ENCODE results near the gene HTT. TPM values are rescaled to one million over a fixed set of nuclear protein-coding genes. Genes with fewer than 3 reads are reported as not detected.

HTT gene
- total RNA-seq, 1 donor from 2014 or later = 72.0 TPM

DNA sequence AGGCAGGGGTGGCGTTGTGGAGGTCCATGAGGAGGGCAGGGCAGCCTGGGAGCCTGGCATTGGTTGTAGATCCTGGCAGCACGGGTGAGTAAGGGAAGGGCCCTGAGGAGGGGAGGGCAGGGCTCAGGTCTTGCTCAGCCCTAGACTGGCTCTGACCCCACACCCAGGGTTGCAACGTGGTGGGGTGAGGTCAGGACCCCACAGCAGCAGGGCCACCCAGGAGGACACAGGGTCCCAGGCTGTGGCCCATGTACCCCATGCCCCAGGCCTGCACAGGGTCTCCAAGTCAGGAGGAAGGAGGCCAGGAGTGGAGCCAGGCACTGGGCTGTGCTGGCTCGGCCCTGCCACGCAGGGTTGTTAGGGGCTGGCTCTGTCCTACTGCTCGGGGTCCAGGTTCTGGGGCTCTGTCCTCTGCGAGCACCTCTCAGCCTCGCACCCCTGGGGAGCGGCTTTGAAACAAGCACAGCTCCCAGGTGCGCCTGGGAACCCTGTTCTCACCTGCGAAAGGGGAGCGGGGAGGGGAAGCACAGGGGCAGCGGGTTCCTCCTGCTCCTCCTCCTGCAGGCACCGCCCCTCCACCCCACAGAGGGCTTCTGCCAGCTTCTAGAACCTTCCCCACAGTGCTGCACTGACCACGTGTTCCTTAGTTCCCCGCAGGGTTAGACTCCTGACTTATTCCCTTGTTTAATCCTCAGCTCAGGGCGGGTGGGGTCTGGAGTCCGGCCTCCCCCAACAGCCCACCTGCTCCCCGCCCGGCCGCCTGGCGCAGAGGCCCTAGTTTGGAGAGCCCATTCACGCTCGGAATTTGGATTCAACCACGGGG lies 194.8 kb downstream of the HTT start:
- no peak overlapping the region for H3K4me3 Mint-ChIP-seq
- H3K4me1 Mint-ChIP-seq = no peaks in the 10 kb centered on the region
- H3K9me3 Mint-ChIP-seq = no peaks in the 10 kb centered on the region
- DNase-seq (ENCODE audit: low read depth, low spot score) = no peak
- no peaks in the 10 kb centered on the region for H3K36me3 Mint-ChIP-seq (ENCODE audit: low read depth)
- TF ChIP-seq, protein P1, sequence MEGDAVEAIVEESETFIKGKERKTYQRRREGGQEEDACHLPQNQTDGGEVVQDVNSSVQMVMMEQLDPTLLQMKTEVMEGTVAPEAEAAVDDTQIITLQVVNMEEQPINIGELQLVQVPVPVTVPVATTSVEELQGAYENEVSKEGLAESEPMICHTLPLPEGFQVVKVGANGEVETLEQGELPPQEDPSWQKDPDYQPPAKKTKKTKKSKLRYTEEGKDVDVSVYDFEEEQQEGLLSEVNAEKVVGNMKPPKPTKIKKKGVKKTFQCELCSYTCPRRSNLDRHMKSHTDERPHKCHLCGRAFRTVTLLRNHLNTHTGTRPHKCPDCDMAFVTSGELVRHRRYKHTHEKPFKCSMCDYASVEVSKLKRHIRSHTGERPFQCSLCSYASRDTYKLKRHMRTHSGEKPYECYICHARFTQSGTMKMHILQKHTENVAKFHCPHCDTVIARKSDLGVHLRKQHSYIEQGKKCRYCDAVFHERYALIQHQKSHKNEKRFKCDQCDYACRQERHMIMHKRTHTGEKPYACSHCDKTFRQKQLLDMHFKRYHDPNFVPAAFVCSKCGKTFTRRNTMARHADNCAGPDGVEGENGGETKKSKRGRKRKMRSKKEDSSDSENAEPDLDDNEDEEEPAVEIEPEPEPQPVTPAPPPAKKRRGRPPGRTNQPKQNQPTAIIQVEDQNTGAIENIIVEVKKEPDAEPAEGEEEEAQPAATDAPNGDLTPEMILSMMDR (conservative IDR thresholded peaks at IDR 0.05) = no peak
- H3K27me3 Mint-ChIP-seq (ENCODE audit: low read depth) = no peaks in the 10 kb centered on the region
- H3K27ac Mint-ChIP-seq (ENCODE audit: unreplicated experiment) = no peak overlapping the region

DNA sequence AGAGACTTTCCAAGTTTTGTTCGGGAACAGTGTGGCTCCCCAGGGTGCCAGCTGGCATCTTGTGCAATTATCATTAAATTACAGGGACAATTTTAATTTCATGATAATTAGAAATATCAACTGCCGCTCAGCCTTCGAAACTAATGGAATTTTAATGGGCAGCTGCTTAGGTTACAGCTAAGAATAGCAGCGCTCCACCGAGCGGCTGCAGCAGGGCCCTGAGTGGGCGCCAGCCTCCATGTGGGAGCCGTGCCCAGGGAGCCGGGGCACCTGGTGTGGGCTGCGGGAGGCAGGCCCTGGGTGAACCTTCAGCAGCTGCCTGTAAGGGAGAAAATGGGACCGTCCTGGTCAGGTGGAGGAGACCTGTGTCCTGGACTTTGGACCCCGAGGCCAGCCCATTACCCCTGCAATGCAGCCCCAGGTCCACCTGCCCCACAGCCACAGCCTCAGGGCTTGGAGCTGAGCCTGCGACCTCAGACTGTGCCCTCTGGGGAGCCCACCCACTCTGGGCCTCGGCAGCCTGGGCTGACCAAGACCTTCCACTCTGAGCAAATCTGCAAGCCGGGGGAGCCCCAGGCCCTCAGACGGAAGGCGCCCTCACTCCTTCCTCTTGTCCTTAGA lies 195.6 kb downstream of the HTT start:
- Mint-ChIP-seq H3K27me3 (ENCODE audit: low read depth) (no peaks in the 10 kb centered on the region), H3K4me3 (no peak overlapping the region), H3K36me3 (ENCODE audit: low read depth) (no peaks in the 10 kb centered on the region), H3K27ac (ENCODE audit: unreplicated experiment) (no peak overlapping the region), H3K4me1 (no peaks in the 10 kb centered on the region), H3K9me3 (no peaks in the 10 kb centered on the region)
- TF ChIP-seq, protein P1 (conservative IDR thresholded peaks at IDR 0.05) = no peak
- DNase-seq (ENCODE audit: low read depth, low spot score) = no peak

DNA sequence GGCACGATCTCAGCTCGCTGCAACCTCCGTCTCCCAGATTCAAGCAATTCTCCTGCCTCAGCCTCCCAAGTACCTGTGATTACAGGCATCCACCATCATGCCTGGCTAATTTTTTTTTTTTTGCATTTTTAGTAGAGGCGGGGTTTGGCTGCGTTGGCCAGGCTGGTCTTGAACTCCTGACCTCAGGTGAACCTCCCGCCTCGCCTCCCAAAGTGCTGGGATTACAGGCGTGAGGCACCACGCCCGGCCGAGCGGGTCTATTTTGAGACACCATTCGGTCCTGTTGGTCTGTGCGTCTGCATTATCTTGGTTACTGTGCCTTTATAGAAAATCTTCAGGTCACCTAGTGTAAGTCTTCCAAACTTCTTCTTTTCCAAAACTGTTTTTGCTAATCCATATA lies 196.7 kb downstream of the HTT start:
- Mint-ChIP-seq H3K27me3 (ENCODE audit: low read depth) (no peaks in the 10 kb centered on the region), H3K9me3 (no peaks in the 10 kb centered on the region), H3K36me3 (ENCODE audit: low read depth) (no peaks in the 10 kb centered on the region), H3K4me3 (no peak overlapping the region), H3K4me1 (no peaks in the 10 kb centered on the region), H3K27ac (ENCODE audit: unreplicated experiment) (no peak overlapping the region)
- TF ChIP-seq, protein P1 (conservative IDR thresholded peaks at IDR 0.05) = no peak
- no peak for DNase-seq (ENCODE audit: low read depth, low spot score)

DNA sequence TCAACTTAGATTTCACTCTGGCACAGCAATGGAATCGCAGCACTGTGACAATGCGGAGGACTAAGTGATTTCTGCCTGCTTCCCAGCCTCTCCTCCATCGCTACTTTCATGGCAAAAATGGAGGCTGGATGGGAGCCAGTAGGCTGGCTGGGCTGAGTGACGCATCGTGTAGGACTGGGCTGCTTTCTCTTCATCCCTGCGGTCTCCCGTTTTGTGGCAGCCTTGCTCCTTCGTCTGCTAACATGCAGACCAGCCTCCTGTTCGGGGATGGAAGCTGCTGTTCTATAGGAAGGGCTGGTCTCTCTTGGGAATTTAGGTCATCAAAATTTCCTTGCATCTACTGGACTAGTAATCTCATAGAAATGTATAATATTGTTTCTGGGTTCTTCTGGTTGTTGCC lies 202.5 kb downstream of the HTT start:
- Mint-ChIP-seq H3K27ac (ENCODE audit: unreplicated experiment) (no peak overlapping the region), H3K9me3 (peaks cover 8% of the 10 kb centered on the region), H3K4me1 (no peaks in the 10 kb centered on the region), H3K27me3 (ENCODE audit: low read depth) (no peaks in the 10 kb centered on the region), H3K36me3 (ENCODE audit: low read depth) (peaks cover 4% of the 10 kb centered on the region), H3K4me3 (no peak overlapping the region)
- TF ChIP-seq, protein P1 (conservative IDR thresholded peaks at IDR 0.05) = no peak
- DNase-seq (ENCODE audit: low read depth, low spot score) = no peak

DNA sequence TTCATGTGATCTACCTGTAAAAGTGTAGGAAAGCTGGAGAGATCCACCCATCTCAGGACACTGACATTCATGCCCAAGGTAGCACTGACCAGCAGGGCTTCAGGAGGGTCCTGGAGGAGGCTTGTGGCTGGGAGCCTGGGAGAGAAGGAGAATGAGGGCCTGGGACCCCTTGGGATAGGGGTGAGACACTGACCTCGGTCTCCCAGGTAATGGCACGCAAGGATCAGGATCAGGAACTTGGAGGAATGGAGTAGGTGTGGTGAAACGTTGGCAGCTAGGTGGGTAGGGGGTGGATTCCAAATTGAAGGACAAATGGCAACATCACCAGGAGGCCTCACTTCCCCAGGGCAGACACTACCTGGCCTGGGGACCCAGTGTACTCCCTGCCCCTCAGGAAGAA lies 206.0 kb downstream of the HTT start:
- TF ChIP-seq, protein P1 (conservative IDR thresholded peaks at IDR 0.05) = no peak
- DNase-seq (ENCODE audit: low read depth, low spot score) = no peak
- H3K27me3 Mint-ChIP-seq (ENCODE audit: low read depth) = no peaks in the 10 kb centered on the region
- H3K36me3 Mint-ChIP-seq (ENCODE audit: low read depth) = peaks cover 4% of the 10 kb centered on the region
- peaks cover 8% of the 10 kb centered on the region for H3K9me3 Mint-ChIP-seq
- H3K27ac Mint-ChIP-seq (ENCODE audit: unreplicated experiment) = no peak overlapping the region
- H3K4me3 Mint-ChIP-seq = no peak overlapping the region
- H3K4me1 Mint-ChIP-seq = no peaks in the 10 kb centered on the region

Data from neural crest cell (in vitro differentiated cells).